Measurements from ENCODE around the gene PARK7. TPM values are rescaled to one million over a fixed set of nuclear protein-coding genes. Genes with fewer than 3 reads are reported as not detected.

Gene PARK7
- total RNA-seq, 4 donors from 2014 or later: 161 to 216 (median 191) TPM

DNA sequence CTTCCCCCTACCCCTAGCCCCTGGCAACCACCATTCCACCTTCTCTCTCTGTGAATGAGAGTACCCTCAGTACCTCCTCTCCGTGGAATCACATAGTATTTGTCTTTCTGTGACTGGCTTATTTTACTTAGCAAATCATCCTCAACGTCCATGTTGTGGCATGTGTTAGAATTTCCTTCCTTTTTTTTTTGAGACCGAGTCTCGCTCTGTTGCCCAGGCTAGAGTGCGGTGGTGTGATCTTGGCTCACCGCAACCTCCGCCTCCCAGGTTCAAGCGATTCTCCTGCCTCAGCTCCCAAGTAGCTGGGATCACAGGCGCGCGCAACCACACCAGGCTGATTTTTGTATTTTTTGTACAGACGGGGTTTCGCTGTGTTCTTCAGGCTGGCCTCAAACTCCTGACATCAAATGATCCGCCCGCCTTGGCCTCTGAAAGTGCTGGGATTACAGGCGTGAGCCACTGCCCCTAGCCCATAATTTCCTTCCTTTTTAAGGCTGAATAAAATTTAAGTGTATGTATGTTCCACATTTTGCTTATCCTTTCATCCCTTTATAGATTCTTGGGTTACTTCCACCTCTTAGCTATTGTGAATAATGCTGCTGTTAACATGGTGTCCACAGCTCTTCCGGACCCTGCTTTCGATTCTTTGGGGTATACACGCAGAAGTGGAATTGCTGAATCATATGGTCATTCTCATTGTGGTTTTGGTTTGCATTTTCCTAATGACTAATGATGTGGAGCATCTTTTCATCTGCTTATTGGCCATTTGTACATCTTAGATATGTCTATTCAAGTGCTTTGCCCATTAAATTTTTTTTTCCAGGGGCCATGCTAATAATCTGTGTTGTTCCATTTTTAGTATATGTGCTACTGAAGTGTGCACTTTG is 32.3 kb downstream of the PARK7 start:
- 87 to 91% methylated on average over 18 to 19 of the region's 19 CpGs for WGBS, 2 donors
- peaks cover 0 to 9% (median 0%) of the 10 kb centered on the region in 3 donors for H3K36me3 ChIP-seq

DNA sequence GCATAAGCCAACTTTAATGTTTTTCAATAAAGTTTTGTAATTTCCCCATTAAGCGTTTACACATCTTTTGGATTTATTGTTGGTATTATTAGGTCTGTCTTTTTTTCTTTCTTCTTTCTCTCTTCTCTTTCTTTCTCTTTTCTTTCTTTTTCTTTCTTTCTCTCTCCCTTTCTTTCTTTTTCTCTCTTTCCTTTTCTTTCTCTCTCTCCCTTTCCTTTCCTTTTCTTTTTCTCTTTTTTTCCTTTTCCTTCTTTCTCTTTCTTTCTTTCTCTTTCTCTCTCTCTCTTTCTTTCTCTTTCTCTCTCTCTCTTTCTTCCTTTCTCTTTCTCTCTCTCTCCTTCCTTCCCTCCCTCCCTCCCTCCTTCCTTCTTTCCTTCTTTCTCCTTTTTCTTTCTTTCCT is 33.3 kb downstream of the PARK7 start:
- 92 to 97% methylated on average over 1 of the region's 1 CpG for WGBS, 2 donors

More for the DNA sequence above, 32.3 kb downstream of the PARK7 start:
- DNase-seq (ENCODE audit: low spot score in 2 of 2): no peak
- no peaks in the 10 kb centered on the region for H3K9me3 ChIP-seq
- TF ChIP-seq POLR2A (IDR thresholded peaks at IDR 0.05) (no peak), EP300 (IDR thresholded peaks at IDR 0.05) (no peak)
- TF ChIP-seq, protein P1, sequence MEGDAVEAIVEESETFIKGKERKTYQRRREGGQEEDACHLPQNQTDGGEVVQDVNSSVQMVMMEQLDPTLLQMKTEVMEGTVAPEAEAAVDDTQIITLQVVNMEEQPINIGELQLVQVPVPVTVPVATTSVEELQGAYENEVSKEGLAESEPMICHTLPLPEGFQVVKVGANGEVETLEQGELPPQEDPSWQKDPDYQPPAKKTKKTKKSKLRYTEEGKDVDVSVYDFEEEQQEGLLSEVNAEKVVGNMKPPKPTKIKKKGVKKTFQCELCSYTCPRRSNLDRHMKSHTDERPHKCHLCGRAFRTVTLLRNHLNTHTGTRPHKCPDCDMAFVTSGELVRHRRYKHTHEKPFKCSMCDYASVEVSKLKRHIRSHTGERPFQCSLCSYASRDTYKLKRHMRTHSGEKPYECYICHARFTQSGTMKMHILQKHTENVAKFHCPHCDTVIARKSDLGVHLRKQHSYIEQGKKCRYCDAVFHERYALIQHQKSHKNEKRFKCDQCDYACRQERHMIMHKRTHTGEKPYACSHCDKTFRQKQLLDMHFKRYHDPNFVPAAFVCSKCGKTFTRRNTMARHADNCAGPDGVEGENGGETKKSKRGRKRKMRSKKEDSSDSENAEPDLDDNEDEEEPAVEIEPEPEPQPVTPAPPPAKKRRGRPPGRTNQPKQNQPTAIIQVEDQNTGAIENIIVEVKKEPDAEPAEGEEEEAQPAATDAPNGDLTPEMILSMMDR (IDR thresholded peaks at IDR 0.05): no peak
- H3K4me1 ChIP-seq: peaks cover 0 to 4% (median 0%) of the 10 kb centered on the region in 4 donors
- H3K27ac ChIP-seq: no peak overlapping the region
- H3K4me3 ChIP-seq: no peak overlapping the region
- no peaks in the 10 kb centered on the region for H3K27me3 ChIP-seq

DNA sequence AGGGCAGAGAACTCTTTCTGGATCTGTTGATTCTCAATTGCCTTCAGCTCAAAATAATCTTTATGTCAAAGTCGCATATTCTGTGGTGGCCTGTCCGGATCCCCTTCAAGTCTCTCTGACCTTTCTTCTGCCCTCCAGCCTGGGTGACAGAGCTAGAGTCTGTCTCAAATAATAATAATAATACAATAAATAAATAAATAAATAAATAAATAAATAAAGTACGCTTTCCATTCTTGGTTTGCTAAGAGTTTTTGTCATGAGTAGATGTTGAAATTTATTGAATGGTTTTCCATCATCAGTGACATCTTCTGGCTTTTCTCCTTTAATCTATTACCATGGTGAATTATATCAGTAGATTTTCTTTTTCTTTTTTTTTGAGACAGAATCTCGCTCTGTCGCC is 33.9 kb downstream of the PARK7 start:
- no peak for DNase-seq (ENCODE audit: low spot score in 2 of 2)
- Histone ChIP-seq H3K9me3 (no peaks in the 10 kb centered on the region), H3K4me3 (no peak overlapping the region), H3K4me1 (no peaks in the 10 kb centered on the region), H3K27me3 (no peaks in the 10 kb centered on the region), H3K27ac (no peak overlapping the region), H3K36me3 (peaks cover 0 to 7% (median 0%) of the 10 kb centered on the region in 3 donors)
- 91 to 94% methylated on average over 5 of the region's 5 CpGs for WGBS, 2 donors
- TF ChIP-seq EP300 (IDR thresholded peaks at IDR 0.05): no peak
- TF ChIP-seq POLR2A (IDR thresholded peaks at IDR 0.05): no peak
- TF ChIP-seq, protein P1 (IDR thresholded peaks at IDR 0.05): no peak

More for the DNA sequence above, 33.3 kb downstream of the PARK7 start:
- Histone ChIP-seq H3K4me3 (no peak overlapping the region), H3K9me3 (no peaks in the 10 kb centered on the region), H3K27me3 (no peaks in the 10 kb centered on the region), H3K36me3 (peaks cover 0 to 7% (median 0%) of the 10 kb centered on the region in 3 donors), H3K27ac (no peak overlapping the region), H3K4me1 (peaks cover 0 to 1% (median 0%) of the 10 kb centered on the region in 4 donors)
- TF ChIP-seq, protein P1 (IDR thresholded peaks at IDR 0.05): no peak
- TF ChIP-seq POLR2A (IDR thresholded peaks at IDR 0.05) (no peak), EP300 (IDR thresholded peaks at IDR 0.05) (no peak)
- DNase-seq (ENCODE audit: low spot score in 2 of 2): no peak

DNA sequence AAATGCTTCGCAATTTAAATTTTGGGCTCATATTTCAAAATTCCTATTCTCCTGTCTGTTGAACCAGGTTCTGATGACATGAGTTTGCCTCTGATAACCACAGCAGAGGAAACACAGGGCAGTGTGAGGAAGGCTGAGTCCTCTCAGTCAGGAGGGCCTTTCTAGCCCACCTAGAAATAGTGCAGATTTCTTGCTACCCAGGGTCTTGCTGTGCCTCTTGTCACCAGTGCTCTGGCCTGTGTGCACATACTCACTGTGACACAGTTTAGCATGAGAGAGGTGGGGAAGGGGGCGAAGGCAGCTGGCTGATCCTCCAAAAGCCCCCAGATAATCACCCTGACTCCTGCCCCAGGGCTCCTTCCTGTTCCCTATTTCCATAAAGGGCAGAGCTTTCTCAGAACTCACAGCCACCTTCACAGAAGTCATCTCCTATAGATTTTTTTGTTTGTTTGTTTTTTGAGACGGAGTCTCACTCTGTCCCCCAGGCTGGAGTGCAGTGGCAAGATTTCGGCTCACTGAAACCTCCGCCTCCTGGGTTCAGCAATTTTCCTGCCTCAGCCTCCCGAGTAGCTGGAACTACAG is 40.9 kb downstream of the PARK7 start:
- peaks cover 0 to 4% (median 0%) of the 10 kb centered on the region in 3 donors for H3K36me3 ChIP-seq
- no peak for TF ChIP-seq POLR2A (IDR thresholded peaks at IDR 0.05)
- TF ChIP-seq EP300 (IDR thresholded peaks at IDR 0.05): no peak
- TF ChIP-seq, protein P1 (IDR thresholded peaks at IDR 0.05): no peak
- 93 to 98% methylated on average over 6 of the region's 6 CpGs for WGBS, 2 donors
- H3K4me1 ChIP-seq: peaks cover 0 to 31% (median 8%) of the 10 kb centered on the region in 4 donors
- H3K4me3 ChIP-seq: no peak overlapping the region
- no peaks in the 10 kb centered on the region for H3K9me3 ChIP-seq
- no peaks in the 10 kb centered on the region for H3K27me3 ChIP-seq
- no peak for DNase-seq (ENCODE audit: low spot score in 2 of 2)
- peak overlapping the region in 2 of 4 donors; percentile 80 to 82 for H3K27ac ChIP-seq

DNA sequence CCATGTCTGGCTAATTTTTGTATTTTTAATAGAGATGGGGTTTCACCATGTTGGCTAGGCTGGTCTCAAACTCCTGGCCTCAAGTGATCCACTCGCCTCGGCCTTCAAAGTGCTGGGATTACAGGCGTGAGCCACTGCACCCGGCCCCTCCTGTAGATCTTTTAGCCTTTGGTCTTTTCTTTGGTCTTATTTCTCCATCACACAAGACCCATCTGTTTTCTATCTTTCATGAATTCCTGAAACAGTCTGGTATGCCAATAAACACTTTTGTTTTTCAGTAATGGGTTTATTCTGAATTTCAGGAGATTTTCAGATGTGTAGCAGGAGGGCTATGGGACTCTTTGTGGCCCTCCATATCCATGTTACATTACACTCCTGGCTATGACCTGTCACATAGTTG is 41.4 kb downstream of the PARK7 start:
- Histone ChIP-seq H3K9me3 (no peaks in the 10 kb centered on the region), H3K27ac (peak overlapping the region in 2 of 4 donors; percentile 80 to 82), H3K4me3 (no peak overlapping the region), H3K4me1 (peaks cover 0 to 31% (median 8%) of the 10 kb centered on the region in 4 donors), H3K27me3 (no peaks in the 10 kb centered on the region), H3K36me3 (peaks cover 0 to 4% (median 0%) of the 10 kb centered on the region in 3 donors)
- no peak for DNase-seq (ENCODE audit: low spot score in 2 of 2)
- TF ChIP-seq POLR2A (IDR thresholded peaks at IDR 0.05): no peak
- no peak for TF ChIP-seq EP300 (IDR thresholded peaks at IDR 0.05)
- TF ChIP-seq, protein P1 (IDR thresholded peaks at IDR 0.05): no peak
- 75 to 80% methylated on average over 4 of the region's 4 CpGs for WGBS, 2 donors
